Stomach (tissue), 9 donors: Measurements from ENCODE around the gene LRCH1. TPM values are rescaled to one million over a fixed set of nuclear protein-coding genes. Genes with fewer than 3 reads are reported as not detected.

Experiments
- DNase-seq, 2 donors: peaks; one replicate each; pipeline versions ENCODE4 v3.0.0 to v3.0.0-alpha.2; 2013 to 2019
- H3K27ac ChIP-seq, 5 donors: fragments of 200-600 bp in 4 of 5; sonication (generic) in 4 of 5; one replicate each; pipeline ENCODE4 v1.5.1; 2013 to 2019; ENCODE audit warnings: mild to moderate bottlenecking in 1 of 5, moderate library complexity in 1 of 5
- H3K27me3 ChIP-seq, 3 donors: fragments of 200-600 bp; sonication (generic); one replicate each; pipeline ENCODE4 v1.5.1; 2017 to 2019; ENCODE audit warnings: mixed run types in 1 of 3
- H3K36me3 ChIP-seq, 4 donors: fragments of 200-600 bp; sonication (generic); 1 replicate in 3 of 4; 2 replicates in 1 of 4; pipeline ENCODE4 v1.5.1; 2016 to 2019
- H3K4me1 ChIP-seq, 4 donors: fragments of 200-600 bp; sonication (generic); one replicate each; pipeline ENCODE4 v1.5.1; 2016 to 2019
- H3K4me3 ChIP-seq, 4 donors: fragments of 200-600 bp; sonication (generic) in 3 of 4; one replicate each; pipeline ENCODE4 v1.5.1; 2016 to 2019; ENCODE audit warnings: mild to moderate bottlenecking in 1 of 4
- H3K9me3 ChIP-seq, 4 donors: fragments of 200-600 bp; sonication (generic); one replicate each; pipeline ENCODE4 v1.5.1; 2016 to 2019
- EP300 ChIP-seq: sonication (generic); formaldehyde crosslinking; IDR thresholded peaks from one replicate; pipeline ENCODE4 v1.6.1; 2017; ENCODE audit warnings: antibody characterized with exemption
- POLR2A ChIP-seq, 4 donors: fragments of 450-650 bp; IDR thresholded peaks; one replicate each; pipeline ENCODE4 v1.6.1; 2016; ENCODE audit warnings: antibody characterized with exemption in 4 of 4, control low read depth in 2 of 4, mild to moderate bottlenecking in 1 of 4, moderate library complexity in 1 of 4
- POLR2AphosphoS5 ChIP-seq, 3 donors: sonication (generic); formaldehyde crosslinking; IDR thresholded peaks; one replicate each; pipeline ENCODE4 v1.6.1; 2016; ENCODE audit warnings: antibody characterized with exemption in 3 of 3
- WGBS, 5 donors: extraction: QIAGEN DNeasy Blood & Tissue Kit in 3 of 5; methylation state at CpG; one replicate each; pipeline versions ENCODE4 v1.1.5 to v1.1.7; 2013 to 2018; 5-methylcytosine and 5-hydroxymethylcytosine counted together
- intact Hi-C: fragments of 100-400 bp; cut with DNase I; formaldehyde crosslinking; loops from one replicate; pipeline ENCODE4 v1.15.1; 2023; ENCODE audit warnings: low total_unique reads
- polyA plus RNA-seq, 3 donors: library from polyadenylated mRNA; stranded (reverse); fragments of 200-250 nt; gene quantifications; one replicate each; pipeline ENCODE4 v1.2.3, GENCODE V29; 2013
- total RNA-seq, 5 donors: library from RNA; depleted of rRNA; stranded (reverse); fragments of >200 nt; gene quantifications; one replicate each; pipeline versions ENCODE4 v1.1.0 to v1.2.3, GENCODE V29; 2014 to 2016
- TF ChIP-seq, protein P1 (sequence below), 7 experiments: fragments of 450-650 bp in 4 of 7; fragments of 200-600 bp in 3 of 7; sonication (generic) in 3 of 7; IDR thresholded peaks; one replicate each; pipeline ENCODE4 v1.5.1; 2016 to 2019; ENCODE audit warnings: antibody characterized with exemption in 7 of 7, control low read depth in 2 of 7, mild to moderate bottlenecking in 1 of 7
- donor health status: healthy with polysubstance abuse.
- donor health status: Bipolar disorder and iron deficiency.
- donor health status: healthy.

LRCH1 gene
- total and polyA plus RNA-seq, 8 donors = 5.4 to 70.6 (median 19.4) TPM

DNA sequence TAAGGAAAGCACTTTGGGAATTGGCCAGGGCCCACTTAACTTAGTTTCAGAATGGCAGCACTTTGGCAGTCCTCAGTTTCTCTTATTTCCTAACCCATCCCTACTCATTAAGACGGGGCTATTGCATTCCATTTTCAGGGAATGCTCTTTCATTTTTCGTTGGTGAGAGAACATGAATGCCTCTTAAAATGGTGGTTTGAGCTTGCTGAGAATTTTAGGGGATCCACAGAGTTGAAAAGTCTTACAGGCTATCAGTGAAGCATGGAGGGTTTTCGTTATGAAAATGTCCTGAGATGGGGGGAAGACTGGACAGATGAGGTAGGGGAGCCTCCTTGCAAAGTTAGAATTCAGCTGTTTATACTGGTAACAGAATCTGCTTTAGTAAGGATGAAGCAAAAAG lies 71.4 kb downstream of the LRCH1 start:
- Histone ChIP-seq H3K4me3 (no peak overlapping the region), H3K36me3 (no peaks in the 10 kb centered on the region), H3K9me3 (no peaks in the 10 kb centered on the region), H3K27ac (peak overlapping the region in 2 of 5 donors; percentile 16 to 31), H3K27me3 (no peaks in the 10 kb centered on the region), H3K4me1 (peaks cover 47 to 89% (median 70%) of the 10 kb centered on the region in 4 donors)
- 66 to 91% (median 81%) methylated on average over 3 of the region's 3 CpGs for WGBS, 5 donors
- TF ChIP-seq, protein P1, sequence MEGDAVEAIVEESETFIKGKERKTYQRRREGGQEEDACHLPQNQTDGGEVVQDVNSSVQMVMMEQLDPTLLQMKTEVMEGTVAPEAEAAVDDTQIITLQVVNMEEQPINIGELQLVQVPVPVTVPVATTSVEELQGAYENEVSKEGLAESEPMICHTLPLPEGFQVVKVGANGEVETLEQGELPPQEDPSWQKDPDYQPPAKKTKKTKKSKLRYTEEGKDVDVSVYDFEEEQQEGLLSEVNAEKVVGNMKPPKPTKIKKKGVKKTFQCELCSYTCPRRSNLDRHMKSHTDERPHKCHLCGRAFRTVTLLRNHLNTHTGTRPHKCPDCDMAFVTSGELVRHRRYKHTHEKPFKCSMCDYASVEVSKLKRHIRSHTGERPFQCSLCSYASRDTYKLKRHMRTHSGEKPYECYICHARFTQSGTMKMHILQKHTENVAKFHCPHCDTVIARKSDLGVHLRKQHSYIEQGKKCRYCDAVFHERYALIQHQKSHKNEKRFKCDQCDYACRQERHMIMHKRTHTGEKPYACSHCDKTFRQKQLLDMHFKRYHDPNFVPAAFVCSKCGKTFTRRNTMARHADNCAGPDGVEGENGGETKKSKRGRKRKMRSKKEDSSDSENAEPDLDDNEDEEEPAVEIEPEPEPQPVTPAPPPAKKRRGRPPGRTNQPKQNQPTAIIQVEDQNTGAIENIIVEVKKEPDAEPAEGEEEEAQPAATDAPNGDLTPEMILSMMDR (IDR thresholded peaks at IDR 0.05) = no peak
- no peak for TF ChIP-seq POLR2AphosphoS5 (IDR thresholded peaks at IDR 0.05)
- no peak for TF ChIP-seq EP300
- TF ChIP-seq POLR2A (IDR thresholded peaks at IDR 0.05) = no peak
- intact Hi-C loops = no loop called here
- DNase-seq = no peak

DNA sequence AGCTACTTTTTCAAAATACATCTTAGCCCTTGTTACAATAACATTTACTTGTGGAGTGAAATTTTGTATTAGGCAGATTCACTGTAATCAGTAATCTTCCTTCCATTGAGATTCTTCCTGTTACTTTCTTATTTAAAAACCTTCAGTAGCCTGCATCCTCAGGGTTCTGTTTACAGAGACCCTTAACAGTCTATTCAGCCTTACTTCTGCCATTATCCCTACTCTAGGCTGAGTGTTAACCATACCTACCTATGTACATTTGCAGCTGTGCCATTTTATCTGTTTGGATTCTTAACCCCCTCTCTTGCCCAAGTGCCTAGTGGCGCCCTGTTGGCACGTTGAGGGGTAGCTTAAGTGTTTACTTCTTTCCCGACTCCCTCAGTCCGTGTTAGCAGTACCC lies 71.9 kb downstream of the LRCH1 start:
- Histone ChIP-seq H3K4me1 (peaks cover 47 to 89% (median 70%) of the 10 kb centered on the region in 4 donors), H3K27me3 (no peaks in the 10 kb centered on the region), H3K36me3 (no peaks in the 10 kb centered on the region), H3K4me3 (no peak overlapping the region), H3K9me3 (no peaks in the 10 kb centered on the region), H3K27ac (peak overlapping the region in 2 of 5 donors; percentile 16 to 31)
- no peak for DNase-seq
- 74 to 88% (median 82%) methylated on average over 4 of the region's 4 CpGs for WGBS, 5 donors
- intact Hi-C loops = no loop called here
- TF ChIP-seq EP300 (no peak), POLR2A (IDR thresholded peaks at IDR 0.05) (no peak)

DNA sequence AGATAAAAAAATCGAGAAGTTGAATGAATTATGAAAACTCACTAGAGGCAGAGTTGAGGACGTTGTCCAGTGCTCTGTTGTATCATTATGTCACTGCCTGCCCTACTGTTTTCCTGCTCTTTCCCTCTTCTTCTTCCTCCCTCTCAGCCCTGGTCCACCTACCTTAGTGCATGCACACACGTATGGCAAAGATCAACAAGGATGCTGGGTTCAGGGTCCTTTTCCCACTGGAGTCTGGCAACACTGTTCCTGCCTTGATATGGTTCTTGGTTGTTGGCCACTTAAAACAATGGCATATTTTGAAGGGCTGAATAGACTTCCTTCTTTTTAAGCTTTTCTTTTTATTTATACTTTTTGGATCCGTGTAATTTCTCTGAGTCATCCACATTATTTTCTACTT lies 74.5 kb downstream of the LRCH1 start:
- no peak for DNase-seq
- no peak overlapping the region for H3K27ac ChIP-seq
- peaks cover 39 to 89% (median 66%) of the 10 kb centered on the region in 4 donors for H3K4me1 ChIP-seq
- H3K27me3 ChIP-seq = no peaks in the 10 kb centered on the region
- intact Hi-C loops = no loop called here
- 63 to 83% (median 76%) methylated on average over 4 of the region's 4 CpGs for WGBS, 5 donors
- H3K4me3 ChIP-seq = no peak overlapping the region
- H3K36me3 ChIP-seq = no peaks in the 10 kb centered on the region
- no peak for TF ChIP-seq POLR2AphosphoS5 (IDR thresholded peaks at IDR 0.05)
- no peak for TF ChIP-seq POLR2A (IDR thresholded peaks at IDR 0.05)
- no peak for TF ChIP-seq EP300
- TF ChIP-seq, protein P1 (IDR thresholded peaks at IDR 0.05) = no peak
- H3K9me3 ChIP-seq = no peaks in the 10 kb centered on the region

DNA sequence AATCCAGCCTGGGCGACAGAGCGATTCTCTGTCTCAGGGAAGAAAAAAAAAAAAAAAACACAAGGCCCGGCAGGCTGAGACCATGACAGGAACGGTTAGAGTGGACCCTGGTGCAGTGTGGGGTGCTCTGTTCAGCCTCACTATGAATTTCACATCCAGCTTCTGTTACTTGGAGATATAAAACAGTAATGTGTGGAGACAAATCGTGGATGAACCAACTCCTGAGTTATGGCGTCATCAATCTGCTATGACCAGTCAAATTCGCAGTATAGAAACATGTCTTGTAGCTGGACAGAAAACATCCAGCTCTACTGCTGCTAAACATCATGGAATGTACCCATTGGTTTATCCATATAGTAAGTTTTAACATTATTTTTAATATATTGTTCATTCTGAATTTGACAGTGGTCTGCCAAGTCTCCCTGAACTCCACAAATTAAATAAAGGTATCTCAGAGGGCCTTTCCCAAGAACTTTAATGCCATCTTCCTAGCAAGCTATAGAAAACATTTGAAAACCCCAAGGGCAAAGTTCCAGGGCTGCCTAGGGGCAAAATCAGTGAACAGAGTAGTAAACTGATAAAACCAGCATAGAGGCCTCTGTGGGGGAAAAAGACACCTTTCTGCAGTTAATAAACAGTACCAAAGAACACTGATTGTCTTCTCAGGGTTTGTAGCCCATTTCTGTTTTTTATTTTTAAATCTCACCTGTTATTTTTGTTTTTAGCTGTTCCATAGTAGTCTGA lies 75.8 kb downstream of the LRCH1 start:
- no peak for TF ChIP-seq EP300
- TF ChIP-seq POLR2A (IDR thresholded peaks at IDR 0.05) = no peak
- TF ChIP-seq POLR2AphosphoS5 (IDR thresholded peaks at IDR 0.05) = no peak
- H3K27ac ChIP-seq = peak overlapping the region in 2 of 5 donors; percentile 55 to 66
- no peak for DNase-seq
- WGBS, 5 donors = 87 to 99% (median 96%) methylated on average over 7 of the region's 7 CpGs
- intact Hi-C loops = no loop called here
- H3K36me3 ChIP-seq = no peaks in the 10 kb centered on the region
- no peak overlapping the region for H3K4me3 ChIP-seq
- no peaks in the 10 kb centered on the region for H3K27me3 ChIP-seq
- peaks cover 29 to 85% (median 61%) of the 10 kb centered on the region in 4 donors for H3K4me1 ChIP-seq
- H3K9me3 ChIP-seq = no peaks in the 10 kb centered on the region

DNA sequence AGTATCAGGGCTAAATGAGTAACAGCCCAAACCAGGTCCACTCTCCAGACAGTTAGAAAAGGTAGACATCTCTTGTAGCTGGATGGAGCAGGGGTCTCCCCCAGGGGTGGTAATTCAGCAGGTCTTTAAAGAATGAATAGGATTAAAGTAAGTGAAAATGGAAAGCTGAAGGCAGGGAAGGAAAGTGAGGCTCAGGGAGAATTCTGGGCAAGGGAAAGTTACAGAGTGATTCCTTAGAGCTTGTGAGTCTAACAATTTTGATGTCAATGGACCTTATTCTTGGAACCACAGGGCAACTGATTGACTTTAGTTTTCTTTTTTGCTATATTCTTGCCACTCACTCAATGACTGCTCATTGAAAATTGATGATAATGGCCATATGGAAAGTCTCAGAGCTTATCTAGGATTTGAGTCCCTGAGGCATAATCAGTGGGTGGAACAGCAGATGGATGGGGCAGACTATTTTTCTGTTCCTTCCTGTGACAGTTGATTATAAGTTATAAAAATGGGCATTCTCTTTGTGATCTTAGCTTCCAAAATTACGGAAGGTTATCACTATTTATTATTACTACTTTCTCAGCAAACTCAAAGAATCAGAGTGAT lies 76.9 kb downstream of the LRCH1 start:
- Histone ChIP-seq H3K9me3 (no peaks in the 10 kb centered on the region), H3K36me3 (no peaks in the 10 kb centered on the region), H3K4me1 (peaks cover 29 to 84% (median 59%) of the 10 kb centered on the region in 4 donors), H3K27ac (peak overlapping the region in 3 of 5 donors; percentile 55 to 66 (median 59)), H3K4me3 (no peak overlapping the region), H3K27me3 (no peaks in the 10 kb centered on the region)
- intact Hi-C loops = no loop called here
- WGBS, 5 donors = 22 to 37% (median 25%) methylated on average over 1 of the region's 1 CpG
- no peak for DNase-seq
- TF ChIP-seq POLR2AphosphoS5 (IDR thresholded peaks at IDR 0.05) (no peak), EP300 (no peak), POLR2A (IDR thresholded peaks at IDR 0.05) (no peak)
- TF ChIP-seq, protein P1 (IDR thresholded peaks at IDR 0.05) = no peak
